Measurements from ENCODE around the gene WDR47. TPM values are rescaled to one million over a fixed set of nuclear protein-coding genes. Genes with fewer than 3 reads are reported as not detected.

Gene WDR47
- total and polyA plus RNA-seq, 4 donors, result 1.2 to 4.1 (median 2.5) TPM

GRCh38 chr1:109027841-109028240 is 14.1 kb downstream of the WDR47 start:
- no peak overlapping the region for H3K9ac ChIP-seq (ENCODE audit: low read depth in 1 of 2, low read length in 2 of 2)
- H3K4me3 ChIP-seq (ENCODE audit: low read depth in 1 of 3, low read length in 3 of 3), result no peak overlapping the region
- DNase-seq (ENCODE audit: low spot score), result no peak
- H3K27ac ChIP-seq (ENCODE audit: low read depth in 1 of 2, low read length in 2 of 2), result no peak overlapping the region
- H3K36me3 ChIP-seq (ENCODE audit: control insufficient read depth in 4 of 4, insufficient read depth in 3 of 4, low read depth in 1 of 4, low read length in 3 of 4), result no peaks in the 10 kb centered on the region
- TF ChIP-seq FOXA1 (IDR thresholded peaks at IDR 0.05) (no peak), ATF3 (IDR thresholded peaks at IDR 0.05) (no peak), RAD21 (IDR thresholded peaks at IDR 0.05) (peak; percentile 23 to 32), FOXA2 (IDR thresholded peaks at IDR 0.05) (no peak), MAX (IDR thresholded peaks at IDR 0.05) (no peak)
- H3K27me3 ChIP-seq (ENCODE audit: control insufficient read depth in 4 of 4, insufficient read depth in 4 of 4, low read length in 3 of 4), result no peaks in the 10 kb centered on the region
- H3K4me1 ChIP-seq (ENCODE audit: control insufficient read depth in 4 of 4, insufficient read depth in 4 of 4, low read length in 3 of 4), result no peaks in the 10 kb centered on the region
- no peaks in the 10 kb centered on the region for H3K9me3 ChIP-seq (ENCODE audit: control insufficient read depth in 4 of 4, low read length in 3 of 4)

DNA sequence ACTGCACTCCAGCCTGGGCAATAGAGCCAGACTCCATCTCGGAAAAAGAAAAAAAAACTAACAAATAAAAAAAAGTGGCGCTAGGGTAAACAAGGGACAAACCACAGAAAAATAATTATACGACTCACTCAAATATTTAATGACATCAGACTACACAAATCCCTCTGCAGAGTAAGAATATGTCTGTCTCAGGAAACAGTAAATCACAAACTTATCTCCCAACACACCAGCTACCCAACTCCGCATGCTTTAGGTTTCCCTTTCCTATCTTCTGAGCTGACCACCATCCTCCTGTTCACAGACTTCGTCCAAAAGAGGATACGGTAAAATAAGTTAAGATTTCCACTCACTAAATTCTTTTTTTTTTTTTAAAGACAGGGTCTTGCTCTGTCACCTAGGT is 16.2 kb downstream of the WDR47 start:
- H3K9me3 ChIP-seq (ENCODE audit: control insufficient read depth in 4 of 4, low read length in 3 of 4), result no peaks in the 10 kb centered on the region
- no peak overlapping the region for H3K9ac ChIP-seq (ENCODE audit: low read depth in 1 of 2, low read length in 2 of 2)
- H3K27me3 ChIP-seq (ENCODE audit: control insufficient read depth in 4 of 4, insufficient read depth in 4 of 4, low read length in 3 of 4), result no peaks in the 10 kb centered on the region
- H3K27ac ChIP-seq (ENCODE audit: low read depth in 1 of 2, low read length in 2 of 2), result no peak overlapping the region
- H3K4me3 ChIP-seq (ENCODE audit: low read depth in 1 of 3, low read length in 3 of 3), result no peak overlapping the region
- H3K36me3 ChIP-seq (ENCODE audit: control insufficient read depth in 4 of 4, insufficient read depth in 3 of 4, low read depth in 1 of 4, low read length in 3 of 4), result no peaks in the 10 kb centered on the region
- DNase-seq (ENCODE audit: low spot score), result no peak
- WGBS, result 87% methylated on average over 6 of the region's 6 CpGs
- H3K4me1 ChIP-seq (ENCODE audit: control insufficient read depth in 4 of 4, insufficient read depth in 4 of 4, low read length in 3 of 4), result no peaks in the 10 kb centered on the region
- TF ChIP-seq, protein P1, sequence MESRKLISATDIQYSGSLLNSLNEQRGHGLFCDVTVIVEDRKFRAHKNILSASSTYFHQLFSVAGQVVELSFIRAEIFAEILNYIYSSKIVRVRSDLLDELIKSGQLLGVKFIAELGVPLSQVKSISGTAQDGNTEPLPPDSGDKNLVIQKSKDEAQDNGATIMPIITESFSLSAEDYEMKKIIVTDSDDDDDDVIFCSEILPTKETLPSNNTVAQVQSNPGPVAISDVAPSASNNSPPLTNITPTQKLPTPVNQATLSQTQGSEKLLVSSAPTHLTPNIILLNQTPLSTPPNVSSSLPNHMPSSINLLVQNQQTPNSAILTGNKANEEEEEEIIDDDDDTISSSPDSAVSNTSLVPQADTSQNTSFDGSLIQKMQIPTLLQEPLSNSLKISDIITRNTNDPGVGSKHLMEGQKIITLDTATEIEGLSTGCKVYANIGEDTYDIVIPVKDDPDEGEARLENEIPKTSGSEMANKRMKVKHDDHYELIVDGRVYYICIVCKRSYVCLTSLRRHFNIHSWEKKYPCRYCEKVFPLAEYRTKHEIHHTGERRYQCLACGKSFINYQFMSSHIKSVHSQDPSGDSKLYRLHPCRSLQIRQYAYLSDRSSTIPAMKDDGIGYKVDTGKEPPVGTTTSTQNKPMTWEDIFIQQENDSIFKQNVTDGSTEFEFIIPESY (IDR thresholded peaks at IDR 0.05), result no peak
- TF ChIP-seq TAF1 (conservative IDR thresholded peaks at IDR 0.05) (no peak), GABPA (IDR thresholded peaks at IDR 0.05 in 1 of 2, conservative IDR thresholded peaks at IDR 0.05 in 1 of 2) (no peak), RAD21 (IDR thresholded peaks at IDR 0.05) (no peak), ATF3 (IDR thresholded peaks at IDR 0.05) (no peak), YY1 (IDR thresholded peaks at IDR 0.05) (no peak), EGR1 (IDR thresholded peaks at IDR 0.05; ENCODE audit: low read depth in 2 of 2) (no peak), NR2F2 (IDR thresholded peaks at IDR 0.05) (no peak), SP1 (IDR thresholded peaks at IDR 0.05) (no peak)
- TF ChIP-seq, protein P2, sequence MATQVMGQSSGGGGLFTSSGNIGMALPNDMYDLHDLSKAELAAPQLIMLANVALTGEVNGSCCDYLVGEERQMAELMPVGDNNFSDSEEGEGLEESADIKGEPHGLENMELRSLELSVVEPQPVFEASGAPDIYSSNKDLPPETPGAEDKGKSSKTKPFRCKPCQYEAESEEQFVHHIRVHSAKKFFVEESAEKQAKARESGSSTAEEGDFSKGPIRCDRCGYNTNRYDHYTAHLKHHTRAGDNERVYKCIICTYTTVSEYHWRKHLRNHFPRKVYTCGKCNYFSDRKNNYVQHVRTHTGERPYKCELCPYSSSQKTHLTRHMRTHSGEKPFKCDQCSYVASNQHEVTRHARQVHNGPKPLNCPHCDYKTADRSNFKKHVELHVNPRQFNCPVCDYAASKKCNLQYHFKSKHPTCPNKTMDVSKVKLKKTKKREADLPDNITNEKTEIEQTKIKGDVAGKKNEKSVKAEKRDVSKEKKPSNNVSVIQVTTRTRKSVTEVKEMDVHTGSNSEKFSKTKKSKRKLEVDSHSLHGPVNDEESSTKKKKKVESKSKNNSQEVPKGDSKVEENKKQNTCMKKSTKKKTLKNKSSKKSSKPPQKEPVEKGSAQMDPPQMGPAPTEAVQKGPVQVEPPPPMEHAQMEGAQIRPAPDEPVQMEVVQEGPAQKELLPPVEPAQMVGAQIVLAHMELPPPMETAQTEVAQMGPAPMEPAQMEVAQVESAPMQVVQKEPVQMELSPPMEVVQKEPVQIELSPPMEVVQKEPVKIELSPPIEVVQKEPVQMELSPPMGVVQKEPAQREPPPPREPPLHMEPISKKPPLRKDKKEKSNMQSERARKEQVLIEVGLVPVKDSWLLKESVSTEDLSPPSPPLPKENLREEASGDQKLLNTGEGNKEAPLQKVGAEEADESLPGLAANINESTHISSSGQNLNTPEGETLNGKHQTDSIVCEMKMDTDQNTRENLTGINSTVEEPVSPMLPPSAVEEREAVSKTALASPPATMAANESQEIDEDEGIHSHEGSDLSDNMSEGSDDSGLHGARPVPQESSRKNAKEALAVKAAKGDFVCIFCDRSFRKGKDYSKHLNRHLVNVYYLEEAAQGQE (IDR thresholded peaks at IDR 0.05), result no peak
